ENCODE data around the gene SIN3A.

DNA sequence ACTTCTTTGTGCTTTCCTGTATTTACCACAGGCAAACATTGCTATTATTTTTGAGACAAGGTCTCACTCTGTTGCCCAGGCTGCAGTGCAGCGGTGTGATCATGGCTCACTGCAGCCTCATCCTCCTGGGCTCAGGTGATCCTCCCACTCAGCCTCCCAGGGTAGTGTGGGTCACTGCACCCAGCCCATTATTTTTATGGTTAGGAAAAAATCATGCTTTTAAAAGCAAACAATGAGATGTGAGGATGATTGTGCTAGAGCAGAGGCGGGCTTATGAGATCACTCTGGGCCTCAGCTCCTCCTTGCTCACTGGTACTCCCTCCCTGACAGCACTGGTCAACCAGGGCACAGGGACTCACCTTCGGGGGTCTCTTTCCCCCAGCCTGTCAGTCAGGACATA lies 85.3 kb downstream of the SIN3A start:
- TF ChIP-seq, protein P1, sequence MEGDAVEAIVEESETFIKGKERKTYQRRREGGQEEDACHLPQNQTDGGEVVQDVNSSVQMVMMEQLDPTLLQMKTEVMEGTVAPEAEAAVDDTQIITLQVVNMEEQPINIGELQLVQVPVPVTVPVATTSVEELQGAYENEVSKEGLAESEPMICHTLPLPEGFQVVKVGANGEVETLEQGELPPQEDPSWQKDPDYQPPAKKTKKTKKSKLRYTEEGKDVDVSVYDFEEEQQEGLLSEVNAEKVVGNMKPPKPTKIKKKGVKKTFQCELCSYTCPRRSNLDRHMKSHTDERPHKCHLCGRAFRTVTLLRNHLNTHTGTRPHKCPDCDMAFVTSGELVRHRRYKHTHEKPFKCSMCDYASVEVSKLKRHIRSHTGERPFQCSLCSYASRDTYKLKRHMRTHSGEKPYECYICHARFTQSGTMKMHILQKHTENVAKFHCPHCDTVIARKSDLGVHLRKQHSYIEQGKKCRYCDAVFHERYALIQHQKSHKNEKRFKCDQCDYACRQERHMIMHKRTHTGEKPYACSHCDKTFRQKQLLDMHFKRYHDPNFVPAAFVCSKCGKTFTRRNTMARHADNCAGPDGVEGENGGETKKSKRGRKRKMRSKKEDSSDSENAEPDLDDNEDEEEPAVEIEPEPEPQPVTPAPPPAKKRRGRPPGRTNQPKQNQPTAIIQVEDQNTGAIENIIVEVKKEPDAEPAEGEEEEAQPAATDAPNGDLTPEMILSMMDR (IDR thresholded peaks at IDR 0.05; ENCODE audit: insufficient read depth, low read depth, low read length) = no peak
- no peak for TF ChIP-seq EZH2 (IDR thresholded peaks at IDR 0.05; ENCODE audit: insufficient read depth, low read length)
